Left colon (tissue), 2 donors: Measurements from ENCODE around the gene RPUSD3. TPM values are rescaled to one million over a fixed set of nuclear protein-coding genes. Genes with fewer than 3 reads are reported as not detected.

ENCODE experiments used
- ATAC-seq: fragments of 200-7000 bp; cut with Tn5 transposase; one replicate; pipeline ENCODE4 v1.9.1; 2020; ENCODE audit warnings: mild to moderate bottlenecking, moderate library complexity
- DNase-seq, 2 donors: peaks; one replicate each; pipeline ENCODE4 v3.0.0-alpha.2; 2020
- intact Hi-C, 2 donors: fragments of 100-400 bp; cut with DNase I in 1 of 2; cut with micrococcal nuclease in 1 of 2; formaldehyde crosslinking; loops; one replicate each; pipeline versions ENCODE4 v1.11.2 to v1.14.0; 2022; cut with DNase I, micrococcal nuclease
- total RNA-seq, 2 donors: library from RNA; stranded (reverse); fragmentation: NEBNext Ultra II Directional; extraction: Animal tissue kit (Norgen Biotek cat#: 25700); gene quantifications; one replicate each; pipeline ENCODE4 v1.2.1, GENCODE V29; 2021
- donor health status: DM: no; HTN: no; CAD: no.
- donor health status: DM: yes; HTN: yes; CAD: no.

RPUSD3 gene
- total RNA-seq, 2 donors from 2014 or later: 27.3 to 29.9 TPM

GRCh38 chr3:9791127-9791526, 52.7 kb downstream of the RPUSD3 start:
- ATAC-seq: no peak
- DNase-seq: no peak
- intact Hi-C loops: no loop called here

Other genes with a start within 250 kb of the RPUSD3 start
- 10 to 100 TPM; 38.1 to 44.5 TPM for gene MTMR14, start 194.5 kb downstream of the RPUSD3 start, total RNA-seq
- not detected for gene CPNE9, start 140.2 kb downstream of the RPUSD3 start, total RNA-seq
- 10 to 100 TPM; 14.0 to 15.9 TPM for gene BRPF1, start 112.3 kb downstream of the RPUSD3 start, total RNA-seq
- gene OGG1, start 94.1 kb downstream of the RPUSD3 start, total RNA-seq: 10 to 100 TPM; 23.8 to 25.0 TPM
- 10 to 100 TPM in 1 of 2 donors, 1 to 10 TPM in 1; 8.2 to 10.9 TPM for gene CAMK1, start 74.1 kb downstream of the RPUSD3 start, total RNA-seq
- gene TADA3, start 51.5 kb downstream of the RPUSD3 start, total RNA-seq: 10 to 100 TPM; 54.1 to 67.0 TPM
- 100 to 1,000 TPM; 215 to 222 TPM for gene ARPC4, start 50.9 kb downstream of the RPUSD3 start, total RNA-seq
- 10 to 100 TPM; 40.2 to 47.1 TPM for gene TTLL3, start 33.7 kb downstream of the RPUSD3 start, total RNA-seq
- gene CIDEC, start 36.2 kb upstream of the RPUSD3 start, total RNA-seq: 10 to 100 TPM; 24.6 to 26.2 TPM
- 10 to 100 TPM; 40.9 to 41.7 TPM for gene JAGN1, start 46.6 kb upstream of the RPUSD3 start, total RNA-seq
- gene IL17RE, start 58.8 kb upstream of the RPUSD3 start, total RNA-seq: 10 to 100 TPM; 87.3 to 88.7 TPM
- gene IL17RC, start 73.1 kb upstream of the RPUSD3 start, total RNA-seq: 10 to 100 TPM; 33.4 to 37.8 TPM
- gene CRELD1, start 89.8 kb upstream of the RPUSD3 start, total RNA-seq: 10 to 100 TPM; 18.8 to 23.8 TPM
- 1 to 10 TPM; 1.1 to 1.2 TPM for gene PRRT3, start 108.4 kb upstream of the RPUSD3 start, total RNA-seq
- gene EMC3, start 142.8 kb upstream of the RPUSD3 start, total RNA-seq: 10 to 100 TPM; 82.5 to 88.5 TPM
- gene FANCD2, start 182.4 kb upstream of the RPUSD3 start, total RNA-seq: 10 to 100 TPM in 1 of 2 donors, 1 to 10 TPM in 1; 5.1 to 10.0 TPM